H9 (cell line): Measurements from ENCODE around the gene AP1AR. TPM values are rescaled to one million over a fixed set of nuclear protein-coding genes. Genes with fewer than 3 reads are reported as not detected.

Experiments used
- DNase-seq: peaks from one replicate; pipeline ENCODE4 v3.0.0-alpha.2; 2017
- H2AFZ ChIP-seq: one replicate; pipeline ENCODE4 v1.6.1; 2013; ENCODE audit warnings: mild to moderate bottlenecking, low read length, control low read depth, moderate library complexity
- H2AK5ac ChIP-seq: 2 replicates; pipeline ENCODE4 v1.6.1; 2013; ENCODE audit warnings: low read length, control low read depth, mixed read lengths; ENCODE audit not compliant: insufficient read length
- H2BK120ac ChIP-seq: one replicate; pipeline ENCODE4 v1.6.1; 2013; ENCODE audit warnings: low read depth, mild to moderate bottlenecking, low read length, control low read depth, inconsistent platforms; ENCODE audit not compliant: poor library complexity, severe bottlenecking
- H2BK12ac ChIP-seq: 2 replicates; pipeline ENCODE4 v1.6.1; 2013; ENCODE audit warnings: low read length, control low read depth, mixed read lengths, low read depth; ENCODE audit not compliant: insufficient read length
- H2BK15ac ChIP-seq: 2 replicates; pipeline ENCODE4 v1.6.1; 2013; ENCODE audit warnings: low read depth, low read length, control low read depth
- H2BK20ac ChIP-seq: one replicate; pipeline ENCODE4 v1.6.1; 2013; ENCODE audit warnings: low read depth, mild to moderate bottlenecking, low read length, control low read depth, inconsistent platforms; ENCODE audit not compliant: poor library complexity, severe bottlenecking
- H2BK5ac ChIP-seq: 2 replicates; pipeline ENCODE4 v1.6.1; 2013; ENCODE audit warnings: low read length, control low read depth, mixed read lengths; ENCODE audit not compliant: insufficient read length
- H3K14ac ChIP-seq: 2 replicates; pipeline ENCODE4 v1.6.1; 2013; ENCODE audit warnings: low read length, control low read depth; ENCODE audit not compliant: insufficient read depth
- H3K18ac ChIP-seq: 2 replicates; pipeline ENCODE4 v1.6.1; 2013; ENCODE audit warnings: low read depth, mild to moderate bottlenecking, mixed read lengths, low read length, control low read depth; ENCODE audit not compliant: insufficient read length
- H3K23ac ChIP-seq: 2 replicates; pipeline ENCODE4 v1.6.1; 2013; ENCODE audit warnings: low read length, control low read depth, mixed read lengths, low read depth; ENCODE audit not compliant: insufficient read length
- H3K23me2 ChIP-seq: 2 replicates; pipeline ENCODE4 v1.6.1; 2013; ENCODE audit warnings: low read depth, mild to moderate bottlenecking, mixed read lengths, low read length, control low read depth; ENCODE audit not compliant: insufficient read length, poor library complexity, severe bottlenecking
- H3K27ac ChIP-seq: 2 replicates; pipeline ENCODE4 v1.5.1; 2013; ENCODE audit warnings: low read length, control low read depth, mixed read lengths, low read depth; ENCODE audit not compliant: insufficient read length
- H3K27me3 ChIP-seq: 2 replicates; pipeline ENCODE4 v1.6.1; 2013; ENCODE audit warnings: low read length, control low read depth, inconsistent platforms; ENCODE audit not compliant: insufficient read depth
- H3K4ac ChIP-seq: 2 replicates; pipeline ENCODE4 v1.6.1; 2013; ENCODE audit warnings: low read depth, mild to moderate bottlenecking, control low read depth, inconsistent platforms, low read length, moderate library complexity
- H3K4me1 ChIP-seq: 2 replicates; pipeline ENCODE4 v1.6.1; 2013; ENCODE audit warnings: low read length, control low read depth, inconsistent platforms; ENCODE audit not compliant: insufficient read depth
- H3K4me2 ChIP-seq: 2 replicates; pipeline ENCODE4 v1.6.1; 2013; ENCODE audit warnings: low read length, control low read depth, mixed read lengths; ENCODE audit not compliant: insufficient read length, insufficient read depth
- H3K56ac ChIP-seq: 2 replicates; pipeline ENCODE4 v1.6.1; 2013; ENCODE audit warnings: low read depth, mild to moderate bottlenecking, mixed read lengths, low read length, control low read depth; ENCODE audit not compliant: insufficient read length
- H3K79me1 ChIP-seq: 2 replicates; pipeline ENCODE4 v1.6.1; 2013; ENCODE audit warnings: low read depth, mild to moderate bottlenecking, moderate library complexity, low read length, control low read depth, inconsistent platforms; ENCODE audit not compliant: insufficient read depth, poor library complexity, severe bottlenecking
- H3K79me2 ChIP-seq: 2 replicates; pipeline ENCODE4 v1.6.1; 2013; ENCODE audit warnings: low read length, control low read depth, inconsistent platforms; ENCODE audit not compliant: insufficient read depth
- H3K9ac ChIP-seq: 2 replicates; pipeline ENCODE4 v1.6.1; 2013; ENCODE audit warnings: low read length, control low read depth, mixed read lengths; ENCODE audit not compliant: insufficient read length; ENCODE audit errors: extremely low read depth
- H3K9me3 ChIP-seq: one replicate; pipeline ENCODE4 v1.6.1; 2013; ENCODE audit warnings: low read depth, low read length, inconsistent platforms; ENCODE audit not compliant: control insufficient read depth
- H3T11ph ChIP-seq: one replicate; pipeline ENCODE4 v1.6.1; 2013; ENCODE audit warnings: mild to moderate bottlenecking, low read length, control low read depth, inconsistent platforms
- H4K20me1 ChIP-seq: one replicate; pipeline ENCODE4 v1.6.1; 2013; ENCODE audit not compliant: control insufficient read depth, insufficient read length, insufficient read depth
- H4K5ac ChIP-seq: 2 replicates; pipeline ENCODE4 v1.6.1; 2013; ENCODE audit warnings: low read depth, mild to moderate bottlenecking, mixed read lengths, low read length, control low read depth; ENCODE audit not compliant: insufficient read length
- H4K8ac ChIP-seq: replicated peaks from 2 replicates; pipeline ENCODE4 v1.6.1; 2013; ENCODE audit warnings: low read length, control low read depth, mixed read lengths, low read depth; ENCODE audit not compliant: insufficient read length
- H4K91ac ChIP-seq: 2 replicates; pipeline ENCODE4 v1.6.1; 2013; ENCODE audit warnings: low read depth, mild to moderate bottlenecking, moderate library complexity, mixed read lengths, low read length, control low read depth; ENCODE audit not compliant: insufficient read length
- H3K27ac Mint-ChIP-seq, 3 experiments: 2 replicates in 2 of 3; 3 replicates in 1 of 3; pipeline ENCODE4 v1.8.0; 2020 to 2021; ENCODE audit warnings: mixed read lengths in 3 of 3, mild to moderate bottlenecking in 1 of 3, moderate library complexity in 1 of 3
- H3K27me3 Mint-ChIP-seq: 2 replicates; pipeline ENCODE4 v1.8.0; 2021; ENCODE audit warnings: low read depth, mild to moderate bottlenecking, moderate library complexity, mixed read lengths
- H3K36me3 Mint-ChIP-seq, 3 experiments: 2 replicates in 2 of 3; 3 replicates in 1 of 3; pipeline ENCODE4 v1.8.0; 2020 to 2021; ENCODE audit warnings: low read depth in 3 of 3, mixed read lengths in 3 of 3; ENCODE audit not compliant: insufficient read depth in 1 of 3
- H3K4me1 Mint-ChIP-seq, 2 experiments: 2 replicates each; pipeline ENCODE4 v1.8.0; 2020; ENCODE audit warnings: mixed read lengths in 2 of 2
- H3K4me3 Mint-ChIP-seq, 2 experiments: 2 replicates in 1 of 2; 3 replicates in 1 of 2; pipeline ENCODE4 v1.8.0; 2020 to 2021; ENCODE audit warnings: mild to moderate bottlenecking in 2 of 2, mixed read lengths in 2 of 2, moderate library complexity in 1 of 2
- H3K9me3 Mint-ChIP-seq, 2 experiments: 2 replicates in 1 of 2; 3 replicates in 1 of 2; pipeline ENCODE4 v1.8.0; 2020; ENCODE audit warnings: mild to moderate bottlenecking in 2 of 2, mixed read lengths in 2 of 2, moderate library complexity in 1 of 2
- WGBS: extraction: QIAGEN DNeasy Blood & Tissue Kit; methylation state at CpG from one replicate; pipeline ENCODE4 v1.1.7; 2013; ENCODE audit warnings: missing lambda C conversion rate, low lambda C conversion rate, mixed read lengths; ENCODE audit not compliant: insufficient read length; ENCODE audit errors: extremely low coverage; 5-methylcytosine and 5-hydroxymethylcytosine counted together
- total RNA-seq: library from RNA; stranded (reverse); gene quantifications from 2 replicates; pipeline ENCODE4 v1.2.1, GENCODE V29; 2021
- TF ChIP-seq, protein P1 (sequence below): fragments of 200-600 bp; sonication (generic); conservative IDR thresholded peaks from 3 replicates; pipeline ENCODE4 v1.8.0; 2021; ENCODE audit warnings: antibody characterized with exemption, mild to moderate bottlenecking

Gene AP1AR
- total RNA-seq, 1 experiment from 2014 or later: 24.2 TPM

DNA sequence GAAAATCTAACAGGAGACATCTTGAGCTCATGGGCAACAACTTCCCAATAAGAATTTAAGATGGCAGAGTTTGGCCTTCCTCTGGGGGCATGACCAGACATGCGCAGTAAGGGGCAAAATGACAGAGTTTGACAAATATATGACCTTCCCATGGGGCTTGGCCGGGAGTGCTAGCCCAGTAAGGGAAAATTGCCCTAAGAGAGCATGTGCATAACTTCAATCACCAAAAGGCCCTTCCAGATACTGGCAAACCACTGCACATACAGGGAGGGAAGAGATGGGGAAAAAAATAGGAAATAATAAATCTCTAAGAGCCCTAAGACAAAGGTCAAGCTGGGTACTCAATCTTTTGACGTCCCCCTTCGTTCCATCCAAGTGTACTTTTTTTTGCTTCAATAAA lies 40.7 kb downstream of the AP1AR start:
- Histone ChIP-seq H4K91ac (no peak overlapping the region), H2BK15ac (no peak overlapping the region), H3K27ac (no peak overlapping the region), H4K5ac (no peak overlapping the region), H3K9ac (no peak overlapping the region), H2AFZ (no peak overlapping the region), H3K9me3 (no peaks in the 10 kb centered on the region), H3K14ac (no peak overlapping the region), H3K4ac (no peak overlapping the region), H3K79me2 (no peaks in the 10 kb centered on the region), H2BK12ac (no peak overlapping the region), H3K23ac (no peak overlapping the region), H4K20me1 (no peaks in the 10 kb centered on the region), H3K56ac (no peak overlapping the region), H3K4me2 (no peak overlapping the region), H2BK20ac (no peak overlapping the region), H3K27me3 (no peaks in the 10 kb centered on the region), H2BK5ac (no peak overlapping the region), H3K18ac (no peak overlapping the region), H2BK120ac (no peak overlapping the region), H2AK5ac (no peak overlapping the region), H3K4me1 (peaks cover 5% of the 10 kb centered on the region; the same call in 1 of the 2 replicates), H4K8ac (no peak overlapping the region), H3T11ph (no peak overlapping the region), H3K23me2 (no peaks in the 10 kb centered on the region), H3K79me1 (no peaks in the 10 kb centered on the region)
- Mint-ChIP-seq H3K9me3 (peaks cover 4 to 8% of the 10 kb centered on the region in 2 experiments; a peak in 4 of 5 replicates), H3K27ac (0 out of 7 replicates have a peak overlapping the region, but pooled peaks of 1 of the 3 experiments have one; percentile 6), H3K36me3 (peaks cover 15 to 31% (median 19%) of the 10 kb centered on the region in 3 experiments; a peak in 6 of 7 replicates), H3K4me1 (peaks cover 20% of the 10 kb centered on the region in 2 experiments), H3K27me3 (no peaks in the 10 kb centered on the region), H3K4me3 (no peak overlapping the region)
- no CpG with 5 or more reads among the region's 4 CpGs for WGBS
- TF ChIP-seq, protein P1, sequence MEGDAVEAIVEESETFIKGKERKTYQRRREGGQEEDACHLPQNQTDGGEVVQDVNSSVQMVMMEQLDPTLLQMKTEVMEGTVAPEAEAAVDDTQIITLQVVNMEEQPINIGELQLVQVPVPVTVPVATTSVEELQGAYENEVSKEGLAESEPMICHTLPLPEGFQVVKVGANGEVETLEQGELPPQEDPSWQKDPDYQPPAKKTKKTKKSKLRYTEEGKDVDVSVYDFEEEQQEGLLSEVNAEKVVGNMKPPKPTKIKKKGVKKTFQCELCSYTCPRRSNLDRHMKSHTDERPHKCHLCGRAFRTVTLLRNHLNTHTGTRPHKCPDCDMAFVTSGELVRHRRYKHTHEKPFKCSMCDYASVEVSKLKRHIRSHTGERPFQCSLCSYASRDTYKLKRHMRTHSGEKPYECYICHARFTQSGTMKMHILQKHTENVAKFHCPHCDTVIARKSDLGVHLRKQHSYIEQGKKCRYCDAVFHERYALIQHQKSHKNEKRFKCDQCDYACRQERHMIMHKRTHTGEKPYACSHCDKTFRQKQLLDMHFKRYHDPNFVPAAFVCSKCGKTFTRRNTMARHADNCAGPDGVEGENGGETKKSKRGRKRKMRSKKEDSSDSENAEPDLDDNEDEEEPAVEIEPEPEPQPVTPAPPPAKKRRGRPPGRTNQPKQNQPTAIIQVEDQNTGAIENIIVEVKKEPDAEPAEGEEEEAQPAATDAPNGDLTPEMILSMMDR: no peak
- no peak for DNase-seq
